GM21717 (cell line): ENCODE data around the gene SLCO1A2.

ENCODE experiments used
- ATAC-seq: cut with Tn5 transposase; IDR thresholded peaks from one replicate; pipeline ENCODE4 v1.9.1; 2021; ENCODE audit warnings: mild to moderate bottlenecking, moderate library complexity; ENCODE audit not compliant: unreplicated experiment

SLCO1A2 gene

GRCh38 chr12:21220266-21220665 is 114.5 kb downstream of the SLCO1A2 start:
- ATAC-seq, result no peak

- no peak for ATAC-seq
Measured at GRCh38 chr12:21219206-21219605, 115.5 kb downstream of the SLCO1A2 start.
